Measurements from ENCODE around the gene FGA. TPM values are rescaled to one million over a fixed set of nuclear protein-coding genes. Genes with fewer than 3 reads are reported as not detected.

FGA gene
- total and polyA plus RNA-seq, 2 of the 8 experiments (the other 6 are each of a cell fraction or from before 2014, with no cell fraction given): not detected

- Histone ChIP-seq H4K8ac (ENCODE audit: extremely low read depth, insufficient read depth, low read length) (no peak overlapping the region), H3K23ac (ENCODE audit: insufficient read length) (no peak overlapping the region), H3K27ac (ENCODE audit: low read depth, low read length) (no peak overlapping the region), H3K27me3 (replicated peaks in 1 of 4; ENCODE audit: control insufficient read depth in 3 of 4, extremely low read depth in 1 of 4, insufficient read depth in 3 of 4, low read length in 3 of 4) (no peaks in the 10 kb centered on the region), H2BK20ac (ENCODE audit: low read length) (no peak overlapping the region), H3K79me2 (ENCODE audit: control insufficient read depth in 1 of 2, insufficient read depth in 2 of 2, low read length in 2 of 2) (no peaks in the 10 kb centered on the region), H4K20me1 (replicated peaks in 1 of 2; ENCODE audit: control insufficient read depth in 1 of 2, insufficient read depth in 2 of 2, low read length in 2 of 2) (no peaks in the 10 kb centered on the region), H3K4me2 (ENCODE audit: insufficient read depth in 1 of 2, low read depth in 2 of 2, low read length in 2 of 2) (no peak overlapping the region), H3K9ac (replicated peaks in 1 of 4; ENCODE audit: extremely low read depth in 1 of 4, low read depth in 3 of 4, low read length in 3 of 4) (no peak overlapping the region), H3K56ac (replicated peaks; ENCODE audit: insufficient read length, low read depth, low read length) (no peak overlapping the region), H3K9me3 (ENCODE audit: insufficient read depth in 2 of 2, low read depth in 1 of 2, low read length in 1 of 2) (no peaks in the 10 kb centered on the region), H3K23me2 (ENCODE audit: low read depth, low read length) (no peaks in the 10 kb centered on the region), H3K36me3 (ENCODE audit: control insufficient read depth in 2 of 4, insufficient read depth in 4 of 4, low read length in 3 of 4) (no peaks in the 10 kb centered on the region), H2BK5ac (ENCODE audit: low read depth, low read length) (no peak overlapping the region), H2AK5ac (ENCODE audit: low read depth, low read length) (no peak overlapping the region), H3K14ac (ENCODE audit: insufficient read length) (no peak overlapping the region), H3K4me3 (ENCODE audit: extremely low read depth in 1 of 4, insufficient read depth in 2 of 4, low read depth in 3 of 4, low read length in 4 of 4) (no peak overlapping the region), H3K4ac (replicated peaks; ENCODE audit: insufficient read length, low read depth, low read length) (no peak overlapping the region), H4K91ac (replicated peaks; ENCODE audit: insufficient read length, low read length) (no peak overlapping the region), H3K4me1 (replicated peaks in 1 of 4; ENCODE audit: control insufficient read depth in 3 of 4, insufficient read depth in 4 of 4, low read length in 3 of 4) (no peaks in the 10 kb centered on the region), H2AFZ (ENCODE audit: low read length) (peak overlapping the region; percentile 82; the same call in 1 of the 2 replicates), H4K5ac (ENCODE audit: insufficient read length, low read depth, low read length) (no peak overlapping the region), H2BK12ac (ENCODE audit: low read depth, low read length) (no peak overlapping the region), H2BK120ac (replicated peaks; ENCODE audit: low read depth, low read length) (no peak overlapping the region), H2BK15ac (ENCODE audit: low read length) (no peak overlapping the region), H3K79me1 (ENCODE audit: low read depth, low read length) (no peaks in the 10 kb centered on the region), H3K18ac (ENCODE audit: extremely low read depth, low read length) (no peak overlapping the region)
- 89% methylated on average over 5 of the region's 5 CpGs; no CpG with 5 or more reads in 1 of the 2 experiments for WGBS, 2 experiments (ENCODE audit: extremely low coverage in 1 of 2, insufficient coverage in 1 of 2, insufficient read length in 1 of 2, insufficient replicate concordance in 2 of 2, low coverage in 1 of 2, low lambda C conversion rate in 2 of 2, missing lambda C conversion rate in 1 of 2)
- TF ChIP-seq SIN3A (conservative IDR thresholded peaks at IDR 0.05 in 1 of 2, IDR thresholded peaks at IDR 0.05 in 1 of 2; ENCODE audit: low read depth in 1 of 2, low read length in 2 of 2) (no peak), ATF2 (IDR thresholded peaks at IDR 0.05; ENCODE audit: low read length) (no peak), SIX5 (IDR thresholded peaks at IDR 0.05; ENCODE audit: low read depth, low read length) (no peak), POLR2AphosphoS5 (IDR thresholded peaks at IDR 0.05; ENCODE audit: low read depth, low read length) (no peak), GTF2F1 (IDR thresholded peaks at IDR 0.05; ENCODE audit: borderline replicate concordance, low read depth, low read length) (no peak)
- POLR2A ChIA-PET (ENCODE audit: partially characterized antibody): no interaction called here
- no peak for DNase-seq (ENCODE audit: low read depth in 1 of 2, low spot score in 2 of 2)
- CTCF ChIA-PET (ENCODE audit: partially characterized antibody): interaction anchor here (0.8 to 6.7 kb wide), 4 partner anchors 14 to 376 kb away, joined by 3 to 47 read pairs (median 14); no protein-coding TSS in a partner anchor
- FAIRE-seq: no peak
Observed at GRCh38 chr4:154566639-154567204, 23.8 kb downstream of the FGA start.

Measured in H1 (cell line).